Coronary artery (tissue), 2 donors: Measurements from ENCODE around the gene CAPN2.
A peak's percentile ranks its signal among the peaks of the same experiment; 100 is the strongest.

ENCODE experiments used
- DNase-seq: peaks from one replicate; pipeline ENCODE4 v3.0.0-alpha.2; 2017; ENCODE audit warnings: low spot score
- H3K27ac ChIP-seq, 2 donors: fragments of 200-600 bp; sonication (generic); one replicate each; pipeline ENCODE4 v1.5.1; 2016 to 2019
- H3K4me3 ChIP-seq: fragments of 200-600 bp; sonication (generic); 2 replicates; pipeline ENCODE4 v1.5.1; 2016; ENCODE audit warnings: mild to moderate bottlenecking, moderate library complexity
- TF ChIP-seq, protein P1 (sequence below): fragments of 200-600 bp; sonication (generic); IDR thresholded peaks from one replicate; pipeline ENCODE4 v1.5.1; 2019; ENCODE audit warnings: antibody characterized with exemption

Gene CAPN2

DNA sequence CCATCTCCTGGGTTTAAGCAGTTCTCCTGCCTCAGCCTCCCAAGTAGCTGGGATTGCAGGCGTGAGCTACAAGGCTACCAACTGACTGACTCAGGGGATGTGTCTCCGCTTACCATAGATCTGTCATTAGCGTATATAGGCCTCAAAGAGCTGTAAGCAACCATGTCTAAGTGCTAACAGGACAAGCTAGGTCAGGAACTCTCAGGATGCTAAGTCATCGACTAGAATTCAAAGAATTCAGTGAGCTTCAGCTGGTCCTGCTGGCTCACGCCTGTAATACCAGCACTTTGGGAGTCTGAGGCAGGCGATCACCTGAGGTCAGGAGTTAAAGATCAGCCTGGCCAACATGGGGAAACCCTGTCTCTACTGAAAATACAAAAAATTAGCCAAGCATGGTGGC lies 29.5 kb downstream of the CAPN2 start:
- TF ChIP-seq, protein P1, sequence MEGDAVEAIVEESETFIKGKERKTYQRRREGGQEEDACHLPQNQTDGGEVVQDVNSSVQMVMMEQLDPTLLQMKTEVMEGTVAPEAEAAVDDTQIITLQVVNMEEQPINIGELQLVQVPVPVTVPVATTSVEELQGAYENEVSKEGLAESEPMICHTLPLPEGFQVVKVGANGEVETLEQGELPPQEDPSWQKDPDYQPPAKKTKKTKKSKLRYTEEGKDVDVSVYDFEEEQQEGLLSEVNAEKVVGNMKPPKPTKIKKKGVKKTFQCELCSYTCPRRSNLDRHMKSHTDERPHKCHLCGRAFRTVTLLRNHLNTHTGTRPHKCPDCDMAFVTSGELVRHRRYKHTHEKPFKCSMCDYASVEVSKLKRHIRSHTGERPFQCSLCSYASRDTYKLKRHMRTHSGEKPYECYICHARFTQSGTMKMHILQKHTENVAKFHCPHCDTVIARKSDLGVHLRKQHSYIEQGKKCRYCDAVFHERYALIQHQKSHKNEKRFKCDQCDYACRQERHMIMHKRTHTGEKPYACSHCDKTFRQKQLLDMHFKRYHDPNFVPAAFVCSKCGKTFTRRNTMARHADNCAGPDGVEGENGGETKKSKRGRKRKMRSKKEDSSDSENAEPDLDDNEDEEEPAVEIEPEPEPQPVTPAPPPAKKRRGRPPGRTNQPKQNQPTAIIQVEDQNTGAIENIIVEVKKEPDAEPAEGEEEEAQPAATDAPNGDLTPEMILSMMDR: no peak
- Histone ChIP-seq H3K4me3 (no peak overlapping the region), H3K27ac (no peak overlapping the region)
- DNase-seq: no peak

DNA sequence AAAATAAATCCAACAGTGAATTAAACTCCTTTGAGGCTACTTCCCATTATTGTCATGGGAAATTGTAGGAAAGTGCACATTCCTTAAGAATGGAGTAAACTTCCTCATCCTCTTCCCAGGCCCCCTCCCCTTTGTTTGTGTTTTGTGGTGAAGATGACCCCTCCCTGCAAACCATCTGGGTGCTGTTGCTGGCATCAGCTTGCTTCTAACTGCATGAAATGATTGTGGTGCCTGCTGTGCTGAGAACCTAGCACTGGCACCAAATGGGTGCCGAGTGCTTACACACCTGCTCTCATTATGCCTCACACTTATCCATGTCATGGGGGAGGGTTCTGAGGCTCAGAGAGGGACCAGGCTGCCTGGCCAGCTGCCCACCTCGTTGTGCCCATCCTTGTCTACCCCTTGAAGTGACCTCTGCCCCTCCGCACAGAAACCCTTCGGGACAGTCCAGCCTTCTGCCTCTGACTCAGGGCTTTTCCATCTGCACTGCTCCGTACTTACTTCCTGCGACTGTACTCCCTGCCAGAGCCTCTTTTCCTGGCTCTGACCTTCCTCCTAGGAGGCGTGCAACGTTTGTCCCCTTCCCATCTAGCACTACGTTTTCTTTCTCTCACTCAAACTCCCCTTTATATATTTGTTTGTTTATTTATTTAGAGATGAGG lies 30.6 kb downstream of the CAPN2 start:
- Histone ChIP-seq H3K27ac (peak overlapping the region in 1 of 2 donors; percentile 25), H3K4me3 (no peak overlapping the region)
- DNase-seq: no peak
- TF ChIP-seq, protein P1: no peak

GRCh38 chr1:223745731-223746130 lies 33.4 kb downstream of the CAPN2 start:
- Histone ChIP-seq H3K27ac (no peak overlapping the region), H3K4me3 (no peak overlapping the region)
- no peak for DNase-seq
- TF ChIP-seq, protein P1: no peak

DNA sequence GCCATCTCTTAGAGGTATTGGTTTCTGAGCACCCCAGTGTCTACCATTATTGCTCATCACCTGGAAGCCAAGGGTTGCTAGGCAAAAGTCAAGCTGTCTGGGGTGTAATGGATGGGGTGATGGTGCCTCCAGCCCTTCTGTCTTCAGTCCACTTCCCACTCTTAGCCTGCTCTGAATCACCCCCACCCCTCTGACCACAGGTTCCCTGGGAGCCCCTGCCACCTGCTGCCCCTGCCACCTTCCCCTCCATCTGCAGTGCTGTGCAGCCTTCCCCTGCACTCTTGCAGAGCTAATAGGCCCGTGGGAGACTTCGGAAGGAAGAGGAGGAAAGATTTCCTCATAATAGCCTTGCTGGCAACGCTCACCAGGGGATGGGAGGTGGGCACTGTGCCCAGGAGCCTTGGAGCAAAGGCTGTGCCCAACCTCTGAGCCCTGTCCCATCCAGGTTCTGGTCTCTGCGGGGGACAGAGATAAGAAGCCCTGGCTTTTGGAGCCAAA lies 35.5 kb downstream of the CAPN2 start:
- peak overlapping the region; percentile 73 for H3K4me3 ChIP-seq
- peak overlapping the region; percentile 73 to 88 for H3K27ac ChIP-seq
- TF ChIP-seq, protein P1: no peak
- DNase-seq: no peak

- no peak for DNase-seq
- TF ChIP-seq, protein P1: no peak
- H3K4me3 ChIP-seq: peak overlapping the region; percentile 73
- H3K27ac ChIP-seq: peak overlapping the region; percentile 73 to 88
Measured at GRCh38 chr1:223748405-223748772, 36.0 kb downstream of the CAPN2 start.

- TF ChIP-seq, protein P1: peak; percentile 93
- H3K4me3 ChIP-seq: peak overlapping the region; percentile 73
- peak; percentile 84 for DNase-seq
- peak overlapping the region; percentile 73 to 88 for H3K27ac ChIP-seq
Measured at GRCh38 chr1:223748773-223749733, 36.7 kb downstream of the CAPN2 start.
